Fibroblast of skin of back (primary cell): ENCODE measurements around the gene PDX1.
"Not testable (repeated sequence)": the region's sequence is repeated elsewhere in the genome, so short reads cannot be mapped to it uniquely, and the experiment has no call there.

ENCODE experiments used
- DNase-seq: peaks from one replicate; pipeline ENCODE4 v3.0.0-alpha.2; 2013

Gene PDX1

GRCh38 chr13:27956576-27957300 is 36.9 kb downstream of the PDX1 start:
- DNase-seq: no peak

GRCh38 chr13:27959976-27960361 is 40.2 kb downstream of the PDX1 start:
- DNase-seq: no peak

GRCh38 chr13:27960362-27961226 is 40.8 kb downstream of the PDX1 start:
- no peak for DNase-seq

- DNase-seq: no peak
Observed at GRCh38 chr13:27961227-27962085, 41.7 kb downstream of the PDX1 start.

- DNase-seq: no peak
Observed at GRCh38 chr13:27962128-27962841, 42.5 kb downstream of the PDX1 start.

GRCh38 chr13:27962982-27963381 is 43.2 kb downstream of the PDX1 start:
- no peak for DNase-seq

GRCh38 chr13:27963491-27963890 is 43.7 kb downstream of the PDX1 start:
- DNase-seq: no peak

- not testable (repeated sequence) for DNase-seq
Observed at GRCh38 chr13:27964206-27964605, 44.4 kb downstream of the PDX1 start.

GRCh38 chr13:27964741-27965323 is 45.0 kb downstream of the PDX1 start:
- DNase-seq: no peak

- DNase-seq: no peak
Observed at GRCh38 chr13:27965343-27965739, 45.5 kb downstream of the PDX1 start.

- DNase-seq: no peak
Observed at GRCh38 chr13:27965740-27966640, 46.2 kb downstream of the PDX1 start.

- no peak for DNase-seq
Observed at GRCh38 chr13:27966641-27967202, 46.9 kb downstream of the PDX1 start.

GRCh38 chr13:27967203-27967735 is 47.5 kb downstream of the PDX1 start:
- DNase-seq: no peak

GRCh38 chr13:27967736-27968315 is 48.0 kb downstream of the PDX1 start:
- DNase-seq: no peak

GRCh38 chr13:27968316-27969081 is 48.7 kb downstream of the PDX1 start:
- no peak for DNase-seq

- DNase-seq: no peak
Observed at GRCh38 chr13:27969082-27969865, 49.5 kb downstream of the PDX1 start, which contains the start of gene CDX2. Gene CDX2 (minus strand): TSS chr13:27969315. CDS start chr13:27969006, 309 bp downstream.

- DNase-seq: no peak
Observed at GRCh38 chr13:27969866-27970229, 50.0 kb downstream of the PDX1 start.
